ENCODE results near the gene ADNP.

GRCh38 chr20:50943069-50943468 is 11.8 kb upstream of the ADNP start:
- TF ChIP-seq CTCF (IDR thresholded peaks at IDR 0.05) = no peak
- no peak for TF ChIP-seq EP300 (IDR thresholded peaks at IDR 0.05)

Measured in gastroesophageal sphincter (tissue), 3 donors.